ENCODE measurements around the gene HEATR9. TPM values are rescaled to one million over a fixed set of nuclear protein-coding genes. Genes with fewer than 3 reads are reported as not detected.

Gene HEATR9
- total RNA-seq, 4 donors from 2014 or later = not detected

GRCh38 chr17:35855965-35856364 is 12.7 kb downstream of the HEATR9 start:
- TF ChIP-seq CTCF (IDR thresholded peaks at IDR 0.05; ENCODE audit: low read depth) = no peak

GRCh38 chr17:35849469-35850348 is 19.0 kb downstream of the HEATR9 start:
- TF ChIP-seq CTCF (IDR thresholded peaks at IDR 0.05; ENCODE audit: low read depth) = no peak

GRCh38 chr17:35847633-35848373 is 20.9 kb downstream of the HEATR9 start:
- TF ChIP-seq CTCF (IDR thresholded peaks at IDR 0.05; ENCODE audit: low read depth) = no peak

GRCh38 chr17:35847006-35847405 is 21.7 kb downstream of the HEATR9 start:
- no peak for TF ChIP-seq CTCF (IDR thresholded peaks at IDR 0.05; ENCODE audit: low read depth)

- no peak for TF ChIP-seq CTCF (IDR thresholded peaks at IDR 0.05; ENCODE audit: low read depth)
Observed at GRCh38 chr17:35846055-35846809, 22.5 kb downstream of the HEATR9 start.

- TF ChIP-seq CTCF (IDR thresholded peaks at IDR 0.05; ENCODE audit: low read depth) = no peak
Observed at GRCh38 chr17:35844547-35844946, 24.1 kb downstream of the HEATR9 start.

All from subcutaneous adipose tissue (tissue), 4 donors.